Right lobe of liver (tissue), 4 donors: ENCODE data around the gene ZNF597.

Experiments used
- CTCF ChIP-seq, 4 donors: fragments of 200-600 bp in 3 of 4; fragments of 450-650 bp in 1 of 4; IDR thresholded peaks; one replicate each; pipeline versions ENCODE4 v1.5.1 to v1.8.0; 2016 to 2022; ENCODE audit warnings: antibody characterized with exemption in 4 of 4, mild to moderate bottlenecking in 2 of 4
- POLR2A ChIP-seq: fragments of 450-650 bp; IDR thresholded peaks from one replicate; pipeline ENCODE4 v1.6.1; 2017; ENCODE audit warnings: antibody characterized with exemption, mild to moderate bottlenecking
- donor health status: DM: no; HTN: no; CAD: no.
- donor health status: DM: no; HTN: no; CAD: no.
- donor health status: DM: no; HTN: yes; CAD: no.

DNA sequence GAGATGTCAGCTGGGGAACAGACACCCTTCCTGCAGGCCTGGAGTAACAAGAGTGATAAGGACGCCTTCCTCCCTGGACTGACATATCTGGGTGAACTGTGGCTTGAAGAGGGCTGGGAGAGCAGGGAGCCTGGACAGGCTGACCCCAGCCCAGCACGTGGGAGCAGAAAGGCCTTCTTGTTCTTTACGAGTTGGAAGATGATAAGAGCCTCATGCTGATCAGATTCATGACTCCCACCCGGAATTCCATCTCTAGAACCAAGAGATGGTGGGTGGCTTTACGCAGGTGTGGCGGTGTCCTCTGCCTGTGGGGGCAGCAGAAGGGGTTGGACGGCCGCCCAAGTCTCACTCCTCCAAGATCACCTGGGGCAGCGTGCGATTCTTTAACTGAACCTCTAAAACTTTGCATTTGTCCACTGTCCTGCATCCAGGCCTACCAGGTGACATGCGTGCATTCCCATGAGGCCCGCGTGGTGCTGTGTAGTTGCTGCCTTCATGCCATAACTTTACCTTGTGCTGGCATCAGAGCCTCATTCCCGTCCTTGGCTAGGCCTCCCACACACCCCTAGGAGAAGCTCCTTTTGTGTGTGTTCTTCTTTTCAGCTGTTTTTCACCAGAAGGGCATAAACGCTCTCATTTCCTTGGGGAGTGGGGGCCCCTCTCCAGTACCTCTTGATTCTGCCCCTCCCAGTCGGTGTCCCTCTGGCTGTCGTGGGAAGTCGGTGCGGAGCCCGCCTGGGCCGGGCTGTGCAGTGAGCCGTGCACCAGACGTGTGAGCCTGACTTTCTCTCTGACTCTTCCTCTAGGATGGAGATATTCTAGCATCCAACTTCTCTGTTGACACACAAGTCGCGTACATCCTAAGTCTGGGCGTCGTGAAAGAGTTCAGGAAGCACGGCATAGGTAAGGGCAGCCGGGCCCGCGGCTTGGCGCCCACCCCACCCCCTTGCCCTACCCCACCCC is 38.7 kb upstream of the ZNF597 start:
- TF ChIP-seq CTCF (IDR thresholded peaks at IDR 0.05) (no peak), POLR2A (no peak)
